GM23338 (cell line): Measurements from ENCODE around the gene KLC4. TPM values are rescaled to one million over a fixed set of nuclear protein-coding genes. Genes with fewer than 3 reads are reported as not detected.

Source experiments
- polyA plus RNA-seq: library from polyadenylated mRNA; unstranded; fragments of >200 nt; fragmentation: Nextera tagmentation; extraction: Ambion mirVana; gene quantifications from 2 replicates; pipeline ENCODE4 v1.2.1, GENCODE V29; 2016
- total RNA-seq: library from RNA; depleted of rRNA; stranded (reverse); fragments of >200 nt; shearing (Covaris generic); gene quantifications from 2 replicates; pipeline ENCODE4 v1.2.3, GENCODE V29; 2014; rRNA removed

Gene KLC4
- total and polyA plus RNA-seq, 2 experiments from 2014 or later, result 14.9 to 17.4 TPM

Other genes starting within 250 kb of the KLC4 start
- gene RPL7L1, start 180.0 kb upstream of the KLC4 start, total RNA-seq, result 109 and 124 TPM in 2 replicates
- gene RPL7L1, start 180.0 kb upstream of the KLC4 start, polyA plus RNA-seq, result 82.1 and 86.9 TPM in 2 replicates
- not detected in 2 replicates for gene PTCRA, start 143.6 kb upstream of the KLC4 start, total RNA-seq
- gene PTCRA, start 143.6 kb upstream of the KLC4 start, polyA plus RNA-seq, result 0.30 TPM in 1 of 2 replicates, not detected in the other
- 66.3 and 67.0 TPM in 2 replicates for gene CNPY3, start 130.2 kb upstream of the KLC4 start, total RNA-seq
- gene CNPY3, start 130.2 kb upstream of the KLC4 start, polyA plus RNA-seq, result 68.5 and 74.5 TPM in 2 replicates
- not detected in 2 replicates for gene GNMT, start 98.9 kb upstream of the KLC4 start, total RNA-seq
- gene GNMT, start 98.9 kb upstream of the KLC4 start, polyA plus RNA-seq, result 0.52 and 2.5 TPM in 2 replicates
- gene PEX6, start 80.5 kb upstream of the KLC4 start, total RNA-seq, result 24.8 and 25.1 TPM in 2 replicates
- 5.2 and 6.5 TPM in 2 replicates for gene PEX6, start 80.5 kb upstream of the KLC4 start, polyA plus RNA-seq
- gene PPP2R5D, start 75.1 kb upstream of the KLC4 start, total RNA-seq, result 49.9 and 55.3 TPM in 2 replicates
- 16.5 and 20.0 TPM in 2 replicates for gene PPP2R5D, start 75.1 kb upstream of the KLC4 start, polyA plus RNA-seq
- gene MEA1, start 45.7 kb upstream of the KLC4 start, total RNA-seq, result 65.6 and 70.5 TPM in 2 replicates
- 205 and 215 TPM in 2 replicates for gene MEA1, start 45.7 kb upstream of the KLC4 start, polyA plus RNA-seq
- 182 and 184 TPM in 2 replicates for gene KLHDC3, start 45.4 kb upstream of the KLC4 start, total RNA-seq
- 86.2 and 88.2 TPM in 2 replicates for gene KLHDC3, start 45.4 kb upstream of the KLC4 start, polyA plus RNA-seq
- 98.6 and 106 TPM in 2 replicates for gene RRP36, start 38.0 kb upstream of the KLC4 start, total RNA-seq
- 63.8 and 64.7 TPM in 2 replicates for gene RRP36, start 38.0 kb upstream of the KLC4 start, polyA plus RNA-seq
- 9.7 and 13.2 TPM in 2 replicates for gene CUL7, start 5.8 kb upstream of the KLC4 start, total RNA-seq
- gene CUL7, start 5.8 kb upstream of the KLC4 start, polyA plus RNA-seq, result 2.8 and 3.4 TPM in 2 replicates
- 32.3 and 40.4 TPM in 2 replicates for gene MRPL2, start 197 bp upstream of the KLC4 start, total RNA-seq
- 127 and 128 TPM in 2 replicates for gene MRPL2, start 197 bp upstream of the KLC4 start, polyA plus RNA-seq
- 121 and 147 TPM in 2 replicates for gene PTK7, start 16.7 kb downstream of the KLC4 start, total RNA-seq
- gene PTK7, start 16.7 kb downstream of the KLC4 start, polyA plus RNA-seq, result 46.1 and 52.2 TPM in 2 replicates
- 49.7 and 54.9 TPM in 2 replicates for gene SRF, start 111.6 kb downstream of the KLC4 start, total RNA-seq
- 9.9 and 13.4 TPM in 2 replicates for gene SRF, start 111.6 kb downstream of the KLC4 start, polyA plus RNA-seq
- gene CUL9, start 122.6 kb downstream of the KLC4 start, total RNA-seq, result 11.3 and 14.2 TPM in 2 replicates
- gene CUL9, start 122.6 kb downstream of the KLC4 start, polyA plus RNA-seq, result 2.6 and 4.9 TPM in 2 replicates
- 18.0 and 29.2 TPM in 2 replicates for gene DNPH1, start 169.8 kb downstream of the KLC4 start, total RNA-seq
- 43.4 and 50.0 TPM in 2 replicates for gene DNPH1, start 169.8 kb downstream of the KLC4 start, polyA plus RNA-seq
- 1.1 and 1.2 TPM in 2 replicates for gene TTBK1, start 183.8 kb downstream of the KLC4 start, total RNA-seq
- 0.14 and 0.29 TPM in 2 replicates for gene TTBK1, start 183.8 kb downstream of the KLC4 start, polyA plus RNA-seq
- not detected in 2 replicates for gene SLC22A7, start 238.6 kb downstream of the KLC4 start, total RNA-seq
- 0.14 and 0.31 TPM in 2 replicates for gene SLC22A7, start 238.6 kb downstream of the KLC4 start, polyA plus RNA-seq
- gene CRIP3, start 249.2 kb downstream of the KLC4 start, total RNA-seq, result 18.8 and 22.0 TPM in 2 replicates
- 36.0 and 39.9 TPM in 2 replicates for gene CRIP3, start 249.2 kb downstream of the KLC4 start, polyA plus RNA-seq